DMS79 treated with DMSO at 0.1 percent for 48 hours (cell line): ENCODE results near the gene BAG1.

ENCODE experiments used
- DNase-seq: peaks from one replicate; lab custom pipeline; 2025; lab: John Stamatoyannopoulos, UW

Gene BAG1

GRCh38 chr9:33210006-33210715, 54.3 kb downstream of the BAG1 start:
- no peak for DNase-seq

GRCh38 chr9:33209394-33209793, 55.1 kb downstream of the BAG1 start:
- DNase-seq = no peak

- DNase-seq = no peak
These were observed 61.8 kb downstream of the BAG1 start for GRCh38 chr9:33202552-33203201.
